GM12878 (cell line): ENCODE measurements around the gene HK2. TPM values are rescaled to one million over a fixed set of nuclear protein-coding genes. Genes with fewer than 3 reads are reported as not detected.

Experiments used
- ATAC-seq: fragments of 200-7000 bp; cut with Tn5 transposase; 3 replicates; pipeline ENCODE4 v1.9.1; 2020; ENCODE audit warnings: mild to moderate bottlenecking, moderate library complexity
- BruUV-seq: library from RNA; stranded (reverse); fragments of 400-500 nt; replicated peaks from 2 replicates; lab custom pipeline; 2021; lab: Mats Ljungman, UMichigan
- CTCF ChIA-PET: fragments of 300-600 bp; sonication (Branson Sonifier 250); formaldehyde crosslinking; extraction: SDS; loops from one replicate; lab custom pipeline; 2021; ENCODE audit warnings: inconsistent platforms; lab: Yijun Ruan, JAX
- POLR2A ChIA-PET: fragments of 350-600 bp; formaldehyde crosslinking; extraction: SDS; loops from one replicate; lab custom pipeline; 2021; ENCODE audit warnings: inconsistent platforms; lab: Charles Lee
- RAD21 ChIA-PET: fragments of 300-600 bp; sonication (Branson Sonifier 250); formaldehyde crosslinking; loops from one replicate; lab custom pipeline; 2023; ENCODE audit warnings: antibody characterized with exemption; ENCODE audit not compliant: unreplicated experiment; lab: Charles Lee
- SMC1A ChIA-PET: fragments of 300-600 bp; sonication (Branson Sonifier 250); formaldehyde crosslinking; loops from one replicate; lab custom pipeline; 2023; ENCODE audit not compliant: unreplicated experiment, uncharacterized antibody; lab: Charles Lee
- DNase-seq: peaks from one replicate; pipeline ENCODE4 v3.0.0-alpha.2; 2011; ENCODE audit warnings: low read depth, low spot score
- FAIRE-seq: peaks from 3 replicates; lab custom pipeline; 2011; peaks lifted over from hg19 to GRCh38; lab: Jason Lieb, UNC
- H2AFZ ChIP-seq: 2 replicates; pipeline ENCODE4 v1.6.0; 2011; ENCODE audit warnings: low read depth, low read length, control low read depth; ENCODE audit not compliant: control insufficient read depth
- H3K27ac ChIP-seq: 2 replicates; pipeline ENCODE4 v1.5.1; 2011; ENCODE audit warnings: control low read depth; ENCODE audit not compliant: control insufficient read depth, insufficient read depth
- H3K27me3 ChIP-seq, 2 experiments: replicated peaks in 1 of 2; 2 replicates each; pipeline versions ENCODE4 v1.6.0 to v1.6.1; 2011; ENCODE audit warnings: low read length in 1 of 2; ENCODE audit not compliant: control insufficient read depth in 2 of 2, insufficient read depth in 2 of 2
- H3K36me3 ChIP-seq, 2 experiments: 2 replicates each; pipeline ENCODE4 v1.5.1; 2011; ENCODE audit warnings: low read length in 1 of 2; ENCODE audit not compliant: control insufficient read depth in 2 of 2, insufficient read depth in 2 of 2
- H3K4me1 ChIP-seq: 2 replicates; pipeline ENCODE4 v1.6.1; 2011; ENCODE audit warnings: mild to moderate bottlenecking, low read length, moderate library complexity, mixed read lengths; ENCODE audit not compliant: control insufficient read depth, insufficient read depth
- H3K4me2 ChIP-seq: 2 replicates; pipeline ENCODE4 v1.6.0; 2011; ENCODE audit warnings: control low read depth; ENCODE audit not compliant: control insufficient read depth, insufficient read depth
- H3K4me3 ChIP-seq: fragments of 200-600 bp; sonication (generic); 2 replicates; pipeline ENCODE4 v1.5.1; 2016
- H3K79me2 ChIP-seq: 2 replicates; pipeline ENCODE4 v1.6.0; 2011; ENCODE audit warnings: low read length; ENCODE audit not compliant: control insufficient read depth, insufficient read depth
- H3K9ac ChIP-seq: 2 replicates; pipeline ENCODE4 v1.8.0; 2011; ENCODE audit warnings: low read length, control low read depth, mixed read lengths; ENCODE audit not compliant: control insufficient read depth, insufficient read depth
- H3K9me3 ChIP-seq: replicated peaks from 3 replicates; pipeline ENCODE4 v1.5.1; 2011; ENCODE audit warnings: mild to moderate bottlenecking, low read length; ENCODE audit not compliant: control insufficient read depth, insufficient read depth
- H4K20me1 ChIP-seq: 2 replicates; pipeline ENCODE4 v1.6.0; 2011; ENCODE audit not compliant: control insufficient read depth, insufficient read depth
- ATF7 ChIP-seq: fragments of 450-650 bp; IDR thresholded peaks from 2 replicates; pipeline ENCODE4 v1.6.1; 2016; ENCODE audit warnings: low read depth, mild to moderate bottlenecking
- BCL3 ChIP-seq: IDR thresholded peaks from 2 replicates; pipeline ENCODE4 v1.6.1; 2011; ENCODE audit warnings: borderline replicate concordance, low read depth, mild to moderate bottlenecking, moderate library complexity, low read length; ENCODE audit not compliant: insufficient read depth, poor library complexity, severe bottlenecking
- CBFB ChIP-seq: IDR thresholded peaks from 2 replicates; pipeline ENCODE4 v1.6.1; 2016; ENCODE audit warnings: antibody characterized with exemption, low read depth
- EED ChIP-seq: sonication (generic); IDR thresholded peaks from 2 replicates; pipeline ENCODE4 v1.6.1; 2016; ENCODE audit warnings: antibody characterized with exemption, low read depth
- ETV6 ChIP-seq, 2 experiments: fragments of 450-650 bp in 1 of 2; IDR thresholded peaks in 1 of 2; conservative IDR thresholded peaks in 1 of 2; 2 replicates each; pipeline ENCODE4 v1.6.1; 2014; ENCODE audit warnings: antibody characterized with exemption in 1 of 2, borderline replicate concordance in 1 of 2, low read depth in 1 of 2, mild to moderate bottlenecking in 1 of 2, moderate library complexity in 1 of 2
- HDAC2 ChIP-seq: fragments of 200-600 bp; sonication (generic); IDR thresholded peaks from 2 replicates; pipeline ENCODE4 v1.6.1; 2017
- MTA3 ChIP-seq: IDR thresholded peaks from 2 replicates; pipeline ENCODE4 v1.6.1; 2012; ENCODE audit warnings: low read length, inconsistent platforms, borderline replicate concordance
- MYC ChIP-seq: IDR thresholded peaks from 2 replicates; pipeline ENCODE4 v1.6.1; 2011; ENCODE audit warnings: mild to moderate bottlenecking, low read length, moderate library complexity, inconsistent platforms; ENCODE audit not compliant: insufficient read depth, insufficient replicate concordance, insufficient read length, severe bottlenecking
- NFYA ChIP-seq: IDR thresholded peaks from 2 replicates; pipeline ENCODE4 v1.6.1; 2011; ENCODE audit warnings: low read depth, mild to moderate bottlenecking, low read length, improper control_type of control experiment, borderline replicate concordance
- REST ChIP-seq: IDR thresholded peaks from 2 replicates; pipeline ENCODE4 v1.6.1; 2012; ENCODE audit warnings: mild to moderate bottlenecking, low read depth, low read length
- USF2 ChIP-seq: IDR thresholded peaks from 2 replicates; pipeline ENCODE4 v1.6.1; 2011; ENCODE audit warnings: low read depth, low read length, improper control_type of control experiment, borderline replicate concordance
- WGBS: methylation state at CpG from one replicate; pipeline ENCODE4 v1.1.6; 2016; ENCODE audit warnings: low lambda C conversion rate; ENCODE audit not compliant: insufficient replicate concordance, insufficient coverage; ENCODE audit errors: missing lambda C conversion rate; 5-methylcytosine and 5-hydroxymethylcytosine counted together
- in situ Hi-C: fragments of 300-500 bp; cut with MboI; formaldehyde crosslinking; loops from 9 replicates; pipeline ENCODE4 v1.14.3; 2018; ENCODE audit warnings: mixed read lengths
- intact Hi-C: fragments of 100-400 bp; cut with micrococcal nuclease; formaldehyde crosslinking; loops from one replicate; pipeline ENCODE4 v1.14.2; 2022; ENCODE audit not compliant: unreplicated experiment
- polyA plus RNA-seq, 11 experiments: library from polyadenylated mRNA; depleted of rRNA in 4 of 11; unstranded in 6 of 11; stranded (reverse) in 5 of 11; fragments of >200 nt; fragmentation: Nextera tagmentation in 4 of 11; fragmentation: Illumina TruSeq in 1 of 11; extraction: Ambion mirVana in 4 of 11; extraction: Trizol in 1 of 11; gene quantifications; 1 replicate in 1 of 11; 2 replicates in 10 of 11; pipeline versions ENCODE4 v1.2.1 to v1.2.3, GENCODE V29; 2011 to 2016; ENCODE audit warnings: inconsistent platforms in 2 of 11, missing spikeins in 2 of 11, low read depth in 1 of 11
- total RNA-seq, 4 experiments: library from RNA; depleted of rRNA in 3 of 4; stranded (reverse); fragments of >200 nt in 3 of 4; fragmentation: Illumina TruSeq in 1 of 4; extraction: Trizol in 1 of 4; gene quantifications; 2 replicates each; pipeline versions ENCODE4 v1.2.1 to v1.2.3, GENCODE V29; 2013 to 2021
- TF ChIP-seq, protein P1 (sequence below): fragments of 450-650 bp; IDR thresholded peaks from 2 replicates; pipeline ENCODE4 v1.6.1; 2017; ENCODE audit warnings: borderline replicate concordance
- TF ChIP-seq, protein P2 (sequence below): fragments of 450-650 bp; IDR thresholded peaks from 2 replicates; pipeline ENCODE4 v1.6.1; 2016; ENCODE audit warnings: mild to moderate bottlenecking

HK2 gene
- total and polyA plus RNA-seq, 10 of the 15 experiments (the other 5 are each of a cell fraction or from before 2014, with no cell fraction given), result 5.0 to 73.1 (median 20.2) TPM

DNA sequence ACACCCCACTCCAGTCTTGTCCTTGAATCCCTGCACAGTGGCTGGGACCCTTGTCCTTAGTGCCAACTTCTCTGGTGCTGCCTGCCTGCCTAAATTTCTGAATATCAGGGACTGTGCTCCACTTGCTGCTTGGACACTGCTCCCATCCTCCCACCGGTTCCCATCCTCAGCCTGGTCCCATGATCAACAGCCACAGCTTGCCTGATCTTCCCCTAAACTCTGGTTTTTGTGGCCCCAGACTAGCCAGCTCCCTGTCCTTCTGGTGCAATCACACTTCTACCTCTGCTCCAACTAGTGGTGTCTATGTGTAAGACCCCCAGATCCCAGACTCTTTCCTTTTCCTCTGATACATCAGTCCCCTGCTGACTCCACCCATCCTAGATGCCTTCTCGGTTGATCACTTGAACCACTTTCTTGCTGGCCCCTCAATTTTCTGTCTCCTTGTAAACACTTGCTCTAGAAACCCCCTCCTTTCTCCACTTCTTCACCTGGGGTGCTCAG is 87.4 kb downstream of the HK2 start:
- ChIA-PET RAD21 (interaction anchor here (1.5 kb wide), 1 partner anchor 130 kb away, joined by 3 read pairs; no protein-coding TSS in a partner anchor), POLR2A (no interaction called here), CTCF (interaction anchor here (0.6 to 4.5 kb wide), 6 partner anchors 12 to 707 kb away, joined by 3 to 27 read pairs (median 11); no protein-coding TSS in a partner anchor), SMC1A (interaction anchor here (1.3 to 2.9 kb wide), 3 partner anchors 64 to 707 kb away, joined by 4 to 12 read pairs (median 6); no protein-coding TSS in a partner anchor)
- H4K20me1 ChIP-seq, result no peaks in the 10 kb centered on the region
- BruUV-seq, result no TSS peak
- ATAC-seq (no peak), FAIRE-seq (no peak), DNase-seq (no peak)
- intact Hi-C loops, result loop anchor here (2.0 to 10.0 kb wide), 2 partner anchors 274 to 546 kb away; partner anchors contain the start of gene TACR1
- WGBS, result 67% methylated on average over 2 of the region's 2 CpGs
- no peaks in the 10 kb centered on the region for H3K27me3 ChIP-seq
- in situ Hi-C loops, result no loop called here
- H3K36me3 ChIP-seq, result no peaks in the 10 kb centered on the region
- H3K9ac ChIP-seq, result no peak overlapping the region
- no peaks in the 10 kb centered on the region; the same call in 1 of the 2 replicates for H3K4me1 ChIP-seq
- H3K27ac ChIP-seq, result no peak overlapping the region
- TF ChIP-seq BCL3 (no peak), HDAC2 (no peak), ATF7 (no peak), MYC (no peak), NFYA (no peak), ETV6 (conservative IDR thresholded peaks at IDR 0.05 in 1 of 2, IDR thresholded peaks at IDR 0.05 in 1 of 2; ENCODE audit: borderline replicate concordance in 1 of 2, low read depth in 1 of 2) (no peak), MTA3 (no peak), REST (no peak), EED (no peak), CBFB (no peak), USF2 (no peak)
- TF ChIP-seq, protein P1, sequence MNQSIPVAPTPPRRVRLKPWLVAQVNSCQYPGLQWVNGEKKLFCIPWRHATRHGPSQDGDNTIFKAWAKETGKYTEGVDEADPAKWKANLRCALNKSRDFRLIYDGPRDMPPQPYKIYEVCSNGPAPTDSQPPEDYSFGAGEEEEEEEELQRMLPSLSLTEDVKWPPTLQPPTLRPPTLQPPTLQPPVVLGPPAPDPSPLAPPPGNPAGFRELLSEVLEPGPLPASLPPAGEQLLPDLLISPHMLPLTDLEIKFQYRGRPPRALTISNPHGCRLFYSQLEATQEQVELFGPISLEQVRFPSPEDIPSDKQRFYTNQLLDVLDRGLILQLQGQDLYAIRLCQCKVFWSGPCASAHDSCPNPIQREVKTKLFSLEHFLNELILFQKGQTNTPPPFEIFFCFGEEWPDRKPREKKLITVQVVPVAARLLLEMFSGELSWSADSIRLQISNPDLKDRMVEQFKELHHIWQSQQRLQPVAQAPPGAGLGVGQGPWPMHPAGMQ, result no peak
- TF ChIP-seq, protein P2, sequence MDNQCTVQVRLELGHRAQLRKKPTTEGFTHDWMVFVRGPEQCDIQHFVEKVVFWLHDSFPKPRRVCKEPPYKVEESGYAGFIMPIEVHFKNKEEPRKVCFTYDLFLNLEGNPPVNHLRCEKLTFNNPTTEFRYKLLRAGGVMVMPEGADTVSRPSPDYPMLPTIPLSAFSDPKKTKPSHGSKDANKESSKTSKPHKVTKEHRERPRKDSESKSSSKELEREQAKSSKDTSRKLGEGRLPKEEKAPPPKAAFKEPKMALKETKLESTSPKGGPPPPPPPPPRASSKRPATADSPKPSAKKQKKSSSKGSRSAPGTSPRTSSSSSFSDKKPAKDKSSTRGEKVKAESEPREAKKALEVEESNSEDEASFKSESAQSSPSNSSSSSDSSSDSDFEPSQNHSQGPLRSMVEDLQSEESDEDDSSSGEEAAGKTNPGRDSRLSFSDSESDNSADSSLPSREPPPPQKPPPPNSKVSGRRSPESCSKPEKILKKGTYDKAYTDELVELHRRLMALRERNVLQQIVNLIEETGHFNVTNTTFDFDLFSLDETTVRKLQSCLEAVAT, result no peak
- no peak overlapping the region for H3K4me3 ChIP-seq
- no peak overlapping the region for H3K4me2 ChIP-seq
- no peaks in the 10 kb centered on the region for H3K79me2 ChIP-seq
- no peak overlapping the region for H2AFZ ChIP-seq
- no peaks in the 10 kb centered on the region; the same call in 2 of the 3 replicates for H3K9me3 ChIP-seq
